Measurements from ENCODE around the gene SNX1. TPM values are rescaled to one million over a fixed set of nuclear protein-coding genes. Genes with fewer than 3 reads are reported as not detected.

Gene SNX1
- polyA plus RNA-seq, 1 donor from 2014 or later: 44.7 TPM

- no peak overlapping the region for H3K27ac ChIP-seq (ENCODE audit: low read length)
Observed at GRCh38 chr15:64157599-64158125, 61.9 kb downstream of the SNX1 start.

GRCh38 chr15:64158363-64159134 lies 62.8 kb downstream of the SNX1 start:
- Histone ChIP-seq H3F3A (ENCODE audit: insufficient read depth, low read length, poor library complexity, severe bottlenecking) (no peaks in the 10 kb centered on the region), H3K36me3 (ENCODE audit: insufficient read depth, low read length) (no peaks in the 10 kb centered on the region), H3K27me3 (ENCODE audit: insufficient read depth, low read depth, low read length) (no peaks in the 10 kb centered on the region), H4K20me1 (ENCODE audit: insufficient read depth) (no peaks in the 10 kb centered on the region), H3K9me3 (ENCODE audit: low read length) (no peaks in the 10 kb centered on the region), H3K9ac (ENCODE audit: low read length) (no peak overlapping the region), H3K27ac (ENCODE audit: low read length) (no peak overlapping the region), H2AFZ (ENCODE audit: low read depth, low read length) (no peak overlapping the region), H3K4me2 (ENCODE audit: low read length) (no peak overlapping the region), H3K4me3 (ENCODE audit: low read length) (no peak overlapping the region), H3K9me2 (ENCODE audit: insufficient read depth, low read length) (no peaks in the 10 kb centered on the region), H3K79me2 (replicated peaks; ENCODE audit: insufficient read depth, low read length) (peaks cover 10% of the 10 kb centered on the region)
- TF ChIP-seq POLR2AphosphoS5 (IDR thresholded peaks at IDR 0.05) (no peak), EZH2 (IDR thresholded peaks at IDR 0.05; ENCODE audit: borderline replicate concordance, insufficient read depth, low read length, poor library complexity, severe bottlenecking) (no peak), TAF1 (IDR thresholded peaks at IDR 0.05; ENCODE audit: low read depth) (no peak), CTCF (IDR thresholded peaks at IDR 0.05; ENCODE audit: poor library complexity, severe bottlenecking) (no peak), SMC3 (conservative IDR thresholded peaks at IDR 0.05; ENCODE audit: poor library complexity) (no peak), EP300 (conservative IDR thresholded peaks at IDR 0.05; ENCODE audit: poor library complexity, severe bottlenecking) (no peak), RAD21 (conservative IDR thresholded peaks at IDR 0.05) (no peak), MXI1 (conservative IDR thresholded peaks at IDR 0.05; ENCODE audit: poor library complexity, severe bottlenecking) (no peak), REST (IDR thresholded peaks at IDR 0.05; ENCODE audit: borderline replicate concordance) (no peak)

More at GRCh38 chr15:64157599-64158125, 61.9 kb downstream of the SNX1 start:
- Histone ChIP-seq H3K9me3 (ENCODE audit: low read length) (no peaks in the 10 kb centered on the region), H2AFZ (ENCODE audit: low read depth, low read length) (no peak overlapping the region), H3F3A (ENCODE audit: insufficient read depth, low read length, poor library complexity, severe bottlenecking) (no peaks in the 10 kb centered on the region), H3K36me3 (ENCODE audit: insufficient read depth, low read length) (no peaks in the 10 kb centered on the region), H3K9ac (ENCODE audit: low read length) (no peak overlapping the region), H3K27me3 (ENCODE audit: insufficient read depth, low read depth, low read length) (peaks cover 5% of the 10 kb centered on the region), H3K4me2 (ENCODE audit: low read length) (no peak overlapping the region), H3K9me2 (ENCODE audit: insufficient read depth, low read length) (no peaks in the 10 kb centered on the region), H3K4me3 (ENCODE audit: low read length) (no peak overlapping the region), H4K20me1 (ENCODE audit: insufficient read depth) (no peaks in the 10 kb centered on the region), H3K79me2 (replicated peaks; ENCODE audit: insufficient read depth, low read length) (peaks cover 10% of the 10 kb centered on the region)
- TF ChIP-seq EZH2 (IDR thresholded peaks at IDR 0.05; ENCODE audit: borderline replicate concordance, insufficient read depth, low read length, poor library complexity, severe bottlenecking): no peak
- TF ChIP-seq CTCF (IDR thresholded peaks at IDR 0.05; ENCODE audit: poor library complexity, severe bottlenecking): no peak
- TF ChIP-seq EP300 (conservative IDR thresholded peaks at IDR 0.05; ENCODE audit: poor library complexity, severe bottlenecking): no peak
- TF ChIP-seq RAD21 (conservative IDR thresholded peaks at IDR 0.05): no peak
- no peak for TF ChIP-seq MXI1 (conservative IDR thresholded peaks at IDR 0.05; ENCODE audit: poor library complexity, severe bottlenecking)
- TF ChIP-seq POLR2AphosphoS5 (IDR thresholded peaks at IDR 0.05): no peak
